Left lung (tissue), 10 donors: ENCODE measurements around the gene MYB. TPM values are rescaled to one million over a fixed set of nuclear protein-coding genes. Genes with fewer than 3 reads are reported as not detected.

Experiments used
- ATAC-seq: fragments of 200-7000 bp; cut with Tn5 transposase; one replicate; pipeline ENCODE4 v1.9.1; 2020; ENCODE audit warnings: moderate library complexity
- DNase-seq, 4 donors: peaks; one replicate each; pipeline ENCODE4 v3.0.0-alpha.2; 2013 to 2020
- H3K27ac ChIP-seq, 2 donors: fragments of 200-600 bp; sonication (generic) in 1 of 2; one replicate each; pipeline versions ENCODE4 v1.5.0 to v1.8.0; 2020 to 2021
- H3K27me3 ChIP-seq, 2 donors: fragments of 200-600 bp; sonication (generic) in 1 of 2; one replicate each; pipeline versions ENCODE4 v1.5.0 to v1.8.0; 2020 to 2021
- H3K36me3 ChIP-seq, 2 donors: fragments of 200-600 bp; sonication (generic) in 1 of 2; one replicate each; pipeline versions ENCODE4 v1.5.0 to v1.8.0; 2020 to 2021
- H3K4me1 ChIP-seq, 2 donors: fragments of 200-600 bp; one replicate each; pipeline ENCODE4 v1.8.0; 2021
- H3K4me3 ChIP-seq, 2 donors: fragments of 200-600 bp; sonication (generic) in 1 of 2; one replicate each; pipeline versions ENCODE4 v1.5.0 to v1.8.0; 2020 to 2021; ENCODE audit warnings: mild to moderate bottlenecking in 1 of 2
- H3K9me3 ChIP-seq, 2 donors: fragments of 200-600 bp; sonication (generic) in 1 of 2; one replicate each; pipeline versions ENCODE4 v1.5.0 to v1.8.0; 2020 to 2021
- intact Hi-C, 2 donors: fragments of 100-400 bp; cut with DNase I; formaldehyde crosslinking; loops; one replicate each; pipeline versions ENCODE4 v1.11.2 to v1.14.2; 2022
- polyA plus RNA-seq, 6 donors: library from polyadenylated mRNA; unstranded; fragments of 120-200 nt; gene quantifications; one replicate each; pipeline ENCODE4 v1.2.1, GENCODE V29; 2013; ENCODE audit not compliant: insufficient read length in 6 of 6
- total RNA-seq, 2 donors: library from RNA; stranded (reverse); fragmentation: NEBNext Ultra II Directional; extraction: Animal tissue kit (Norgen Biotek cat#: 25700); gene quantifications; one replicate each; pipeline ENCODE4 v1.2.1, GENCODE V29; 2021
- TF ChIP-seq, protein P1 (sequence below), 2 donors: fragments of 200-600 bp; sonication (generic) in 1 of 2; IDR thresholded peaks; one replicate each; pipeline versions ENCODE4 v1.5.0 to v1.8.0; 2021; ENCODE audit warnings: antibody characterized with exemption in 2 of 2
- donor health status: DM: no; HTN: yes; CAD: no.
- donor health status: DM: no; HTN: no; CAD: no.

The MYB gene
- total and polyA plus RNA-seq, 8 donors: 1.3 to 6.4 (median 3.7) TPM

DNA sequence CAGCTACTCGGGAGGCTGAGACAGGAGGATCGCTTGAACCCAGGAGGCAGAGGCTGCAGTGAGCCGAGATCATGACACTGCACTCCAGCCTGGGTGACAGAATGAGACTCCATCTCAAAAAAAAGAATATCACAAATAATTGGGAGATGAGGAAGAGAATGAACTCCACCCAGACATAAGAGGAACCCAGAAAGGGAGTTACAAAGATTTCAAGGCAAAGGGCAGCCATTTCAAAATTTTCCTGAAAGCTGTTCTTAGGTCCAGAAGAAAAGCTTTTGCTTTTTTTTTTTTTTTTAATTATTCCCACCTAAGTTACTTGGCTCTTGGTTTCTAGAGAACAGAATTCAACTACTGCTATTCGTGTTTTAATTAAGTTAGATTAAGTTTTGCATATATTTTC lies 23.8 kb downstream of the MYB start:
- peaks cover 0 to 4% of the 10 kb centered on the region in 2 donors for H3K4me1 ChIP-seq
- intact Hi-C loops: no loop called here
- H3K36me3 ChIP-seq: peaks cover 0 to 4% of the 10 kb centered on the region in 2 donors
- no peaks in the 10 kb centered on the region for H3K27me3 ChIP-seq
- no peak for DNase-seq
- H3K9me3 ChIP-seq: no peaks in the 10 kb centered on the region
- TF ChIP-seq, protein P1, sequence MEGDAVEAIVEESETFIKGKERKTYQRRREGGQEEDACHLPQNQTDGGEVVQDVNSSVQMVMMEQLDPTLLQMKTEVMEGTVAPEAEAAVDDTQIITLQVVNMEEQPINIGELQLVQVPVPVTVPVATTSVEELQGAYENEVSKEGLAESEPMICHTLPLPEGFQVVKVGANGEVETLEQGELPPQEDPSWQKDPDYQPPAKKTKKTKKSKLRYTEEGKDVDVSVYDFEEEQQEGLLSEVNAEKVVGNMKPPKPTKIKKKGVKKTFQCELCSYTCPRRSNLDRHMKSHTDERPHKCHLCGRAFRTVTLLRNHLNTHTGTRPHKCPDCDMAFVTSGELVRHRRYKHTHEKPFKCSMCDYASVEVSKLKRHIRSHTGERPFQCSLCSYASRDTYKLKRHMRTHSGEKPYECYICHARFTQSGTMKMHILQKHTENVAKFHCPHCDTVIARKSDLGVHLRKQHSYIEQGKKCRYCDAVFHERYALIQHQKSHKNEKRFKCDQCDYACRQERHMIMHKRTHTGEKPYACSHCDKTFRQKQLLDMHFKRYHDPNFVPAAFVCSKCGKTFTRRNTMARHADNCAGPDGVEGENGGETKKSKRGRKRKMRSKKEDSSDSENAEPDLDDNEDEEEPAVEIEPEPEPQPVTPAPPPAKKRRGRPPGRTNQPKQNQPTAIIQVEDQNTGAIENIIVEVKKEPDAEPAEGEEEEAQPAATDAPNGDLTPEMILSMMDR (IDR thresholded peaks at IDR 0.05): no peak
- H3K27ac ChIP-seq: no peak overlapping the region
- ATAC-seq: no peak
- H3K4me3 ChIP-seq: no peak overlapping the region

DNA sequence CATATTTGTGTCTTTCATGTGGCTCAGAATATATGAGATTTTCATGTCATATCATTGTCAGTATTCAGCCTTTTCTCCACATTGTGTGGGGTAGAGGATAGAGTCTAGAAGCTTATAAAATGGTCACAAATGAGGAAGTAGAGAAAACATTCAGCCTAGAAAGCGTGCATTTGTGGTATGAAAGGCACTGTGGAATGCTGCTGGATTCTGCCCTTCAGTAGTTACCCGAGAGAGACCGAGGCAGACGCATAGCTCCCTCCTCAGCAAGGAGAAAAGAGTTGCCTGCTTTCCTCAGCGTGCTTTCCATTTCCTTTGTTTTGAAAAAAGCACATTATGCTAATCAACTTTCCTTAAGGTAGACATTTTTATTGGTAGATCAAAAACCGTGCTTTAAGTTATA lies 28.7 kb downstream of the MYB start:
- DNase-seq: no peak
- TF ChIP-seq, protein P1 (IDR thresholded peaks at IDR 0.05): no peak
- intact Hi-C loops: no loop called here
- Histone ChIP-seq H3K4me1 (peaks cover 0 to 7% of the 10 kb centered on the region in 2 donors), H3K36me3 (no peaks in the 10 kb centered on the region), H3K4me3 (no peak overlapping the region), H3K9me3 (no peaks in the 10 kb centered on the region), H3K27ac (peak overlapping the region in 1 of 2 donors; percentile 36), H3K27me3 (no peaks in the 10 kb centered on the region)
- peak; percentile 53 for ATAC-seq

DNA sequence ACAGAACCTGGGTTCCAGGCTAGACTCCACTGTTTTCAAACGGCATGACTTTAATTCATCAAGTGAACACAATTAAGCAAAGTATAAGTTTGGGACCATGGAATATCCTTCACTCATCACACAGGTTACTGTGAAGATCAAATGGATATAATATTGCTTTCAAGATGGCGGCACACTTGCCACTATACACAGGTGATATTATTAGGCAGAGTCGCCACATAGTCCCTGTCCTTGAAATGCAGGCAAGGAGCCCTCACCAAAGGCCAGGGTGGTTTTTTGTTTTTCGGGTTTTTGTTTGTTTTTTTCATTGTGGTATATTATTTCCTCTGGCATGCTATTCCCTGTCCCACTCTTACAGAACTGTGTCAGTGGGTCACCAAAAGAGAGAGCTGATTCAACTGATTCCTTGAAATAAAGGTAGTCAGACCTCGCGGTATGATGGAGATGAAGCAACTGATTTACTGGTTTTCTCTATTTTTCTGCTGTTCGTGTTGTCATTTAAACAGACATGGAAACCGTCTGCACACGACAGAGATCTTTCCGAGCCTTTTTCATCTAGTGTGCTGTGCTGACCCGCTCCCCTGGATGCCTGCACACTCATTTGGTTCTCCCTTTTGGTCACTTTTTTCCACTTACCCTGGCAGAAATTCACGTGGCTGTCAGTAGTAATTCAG lies 29.7 kb downstream of the MYB start:
- TF ChIP-seq, protein P1 (IDR thresholded peaks at IDR 0.05): no peak
- Histone ChIP-seq H3K27ac (no peak overlapping the region), H3K36me3 (no peaks in the 10 kb centered on the region), H3K4me1 (peaks cover 0 to 7% of the 10 kb centered on the region in 2 donors), H3K4me3 (no peak overlapping the region), H3K9me3 (no peaks in the 10 kb centered on the region), H3K27me3 (no peaks in the 10 kb centered on the region)
- no peak for ATAC-seq
- no peak for DNase-seq
- intact Hi-C loops: no loop called here

DNA sequence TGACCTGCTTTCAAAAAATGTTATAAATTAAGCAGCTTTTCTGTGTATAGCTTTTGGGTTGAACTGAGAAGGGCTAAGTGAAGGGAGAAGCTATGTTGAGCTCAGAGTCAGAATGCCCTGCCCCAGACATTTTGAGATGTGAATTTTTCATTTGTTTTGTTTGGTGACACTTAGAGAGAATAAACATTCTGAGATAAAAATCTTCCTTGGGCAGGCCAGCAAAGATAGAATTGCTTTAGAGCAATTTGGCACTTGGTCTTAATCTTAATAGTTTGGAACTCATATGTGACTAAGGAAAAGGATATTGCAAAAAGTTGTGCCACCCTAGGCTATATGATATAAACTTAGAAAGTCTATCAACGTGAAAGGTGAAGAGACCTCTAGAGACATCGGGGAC lies 30.2 kb downstream of the MYB start:
- no peaks in the 10 kb centered on the region for H3K9me3 ChIP-seq
- intact Hi-C loops: no loop called here
- H3K36me3 ChIP-seq: no peaks in the 10 kb centered on the region
- DNase-seq: no peak
- no peak for ATAC-seq
- TF ChIP-seq, protein P1 (IDR thresholded peaks at IDR 0.05): no peak
- H3K27ac ChIP-seq: no peak overlapping the region
- H3K4me3 ChIP-seq: no peak overlapping the region
- H3K27me3 ChIP-seq: no peaks in the 10 kb centered on the region
- H3K4me1 ChIP-seq: peaks cover 0 to 7% of the 10 kb centered on the region in 2 donors

DNA sequence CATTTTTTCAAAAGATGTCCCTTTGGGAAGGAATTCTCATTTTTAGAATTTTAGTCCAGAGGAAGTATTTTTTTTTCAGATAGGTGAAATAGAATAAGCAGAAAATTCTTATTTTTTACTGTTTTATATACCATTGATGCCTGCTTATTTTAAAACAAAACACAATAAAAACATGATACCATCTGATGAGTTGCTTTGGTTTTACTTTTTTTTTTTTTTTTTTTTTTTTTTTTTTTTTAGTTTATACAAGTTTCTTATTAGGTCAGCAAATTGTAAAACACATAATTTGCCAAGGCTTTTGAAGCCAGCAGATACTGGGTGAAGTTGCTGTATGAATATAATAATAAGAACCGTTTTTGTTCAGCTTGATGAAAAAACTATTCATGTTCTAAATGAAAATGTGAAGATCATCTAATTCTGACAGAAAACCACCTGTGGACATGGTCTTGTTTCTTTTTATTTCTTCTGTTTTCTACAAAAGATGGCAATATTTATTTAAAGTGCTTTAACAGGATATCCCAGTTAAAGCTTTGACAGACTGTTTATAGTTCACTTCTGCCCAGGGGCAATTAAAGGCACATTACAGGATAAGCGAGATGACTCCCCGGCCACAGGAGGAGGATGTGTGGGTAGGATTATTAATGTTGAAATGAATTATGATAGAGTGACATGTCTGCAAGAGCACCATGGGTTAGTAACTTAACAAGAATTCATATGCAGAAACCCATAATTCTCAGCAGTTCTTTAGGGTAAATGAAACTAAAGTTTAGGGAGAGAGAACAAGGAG lies 31.1 kb downstream of the MYB start:
- Histone ChIP-seq H3K27me3 (no peaks in the 10 kb centered on the region), H3K27ac (no peak overlapping the region), H3K4me3 (no peak overlapping the region), H3K36me3 (no peaks in the 10 kb centered on the region), H3K4me1 (peaks cover 0 to 7% of the 10 kb centered on the region in 2 donors), H3K9me3 (no peaks in the 10 kb centered on the region)
- ATAC-seq (no peak), DNase-seq (no peak)
- TF ChIP-seq, protein P1 (IDR thresholded peaks at IDR 0.05): no peak
- intact Hi-C loops: no loop called here
